VCaP (cell line): ENCODE measurements around the gene PUM2.

Experiments
- H3K27ac ChIP-seq: fragments of 450-650 bp; 2 replicates; pipeline ENCODE4 v1.5.1; 2017
- CTCF ChIP-seq: fragments of 450-650 bp; conservative IDR thresholded peaks from 2 replicates; pipeline ENCODE4 v1.5.1; 2017; ENCODE audit warnings: mild to moderate bottlenecking, moderate library complexity

Gene PUM2

GRCh38 chr2:20220806-20221554 is 129.7 kb downstream of the PUM2 start:
- TF ChIP-seq CTCF: no peak
- H3K27ac ChIP-seq: peak overlapping the region; percentile 93

GRCh38 chr2:20219763-20220380 is 130.8 kb downstream of the PUM2 start:
- H3K27ac ChIP-seq: peak overlapping the region; percentile 15; the same call in 1 of the 2 replicates

GRCh38 chr2:20218331-20219320 is 132.0 kb downstream of the PUM2 start:
- peak overlapping the region; percentile 76; the same call in 1 of the 2 replicates for H3K27ac ChIP-seq
- TF ChIP-seq CTCF: no peak

More at GRCh38 chr2:20219763-20220380, 130.8 kb downstream of the PUM2 start:
- TF ChIP-seq CTCF: no peak

DNA sequence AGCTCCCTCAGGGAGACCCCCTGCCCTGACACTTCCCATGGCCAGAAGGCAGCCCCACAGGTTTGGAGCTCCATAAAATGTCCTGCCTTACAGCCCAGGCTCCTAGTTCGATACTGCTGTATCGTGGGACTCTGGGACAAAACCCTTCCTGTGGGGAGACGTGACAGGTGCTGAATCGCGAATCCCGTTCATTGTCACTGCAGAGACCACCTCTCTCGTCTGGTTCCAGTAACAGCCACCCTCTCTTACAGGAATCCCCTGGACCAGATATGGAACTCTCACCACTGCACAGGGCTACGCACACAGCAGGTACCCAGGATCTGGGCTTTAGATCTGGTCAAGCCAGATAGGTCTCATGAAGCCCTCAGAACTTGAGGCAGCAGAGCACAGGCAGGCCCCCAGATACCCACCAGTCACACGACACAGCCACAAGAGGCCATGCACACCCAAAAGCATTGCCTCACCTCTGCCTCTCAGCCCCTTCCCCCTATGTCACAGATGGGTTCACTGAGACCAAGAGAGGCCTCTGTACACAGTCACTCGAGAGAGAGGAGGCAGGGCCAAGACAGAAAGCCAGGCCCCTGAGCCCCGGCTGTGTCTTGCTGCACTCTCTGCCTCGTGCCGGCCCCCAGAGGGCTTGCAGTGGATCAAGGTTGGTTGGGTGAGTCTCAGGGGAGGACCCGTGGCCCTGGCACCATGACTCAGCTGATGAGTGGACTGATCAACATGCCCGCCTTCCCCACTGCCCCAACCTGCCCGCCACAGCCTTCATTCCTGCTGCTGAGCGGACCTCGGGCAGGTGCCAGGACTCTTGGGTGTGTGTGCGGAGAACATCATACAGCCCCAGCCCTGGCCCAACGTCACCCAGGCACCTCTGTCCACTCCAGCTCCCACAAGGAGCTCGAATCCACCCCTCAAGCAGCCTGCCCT is 133.3 kb downstream of the PUM2 start:
- peak overlapping the region; percentile 76; the same call in 1 of the 2 replicates for H3K27ac ChIP-seq
- TF ChIP-seq CTCF: no peak

- H3K27ac ChIP-seq: peak overlapping the region; percentile 76
- TF ChIP-seq CTCF: no peak
Observed at GRCh38 chr2:20216130-20217025, 134.3 kb downstream of the PUM2 start.
